ENCODE measurements around the gene SERINC1.

The SERINC1 gene

GRCh38 chr6:122452509-122452908 is 19.1 kb downstream of the SERINC1 start:
- TF ChIP-seq TAF1 (IDR thresholded peaks at IDR 0.05; ENCODE audit: low read depth): no peak
- TF ChIP-seq REST (IDR thresholded peaks at IDR 0.05; ENCODE audit: low read depth): no peak

GRCh38 chr6:122449069-122449468 is 22.5 kb downstream of the SERINC1 start:
- no peak for TF ChIP-seq EP300 (IDR thresholded peaks at IDR 0.05; ENCODE audit: borderline replicate concordance)
- no peak for TF ChIP-seq MAX (IDR thresholded peaks at IDR 0.05)
- no peak for TF ChIP-seq REST (IDR thresholded peaks at IDR 0.05; ENCODE audit: low read depth)
- no peak for TF ChIP-seq YY1 (IDR thresholded peaks at IDR 0.05; ENCODE audit: low read depth)
- TF ChIP-seq TEAD4 (IDR thresholded peaks at IDR 0.05): no peak
- no peak for TF ChIP-seq NFIC (IDR thresholded peaks at IDR 0.05)
- no peak for TF ChIP-seq RAD21 (IDR thresholded peaks at IDR 0.05; ENCODE audit: low read depth)
- TF ChIP-seq EGR1 (IDR thresholded peaks at IDR 0.05): no peak
- no peak for TF ChIP-seq CEBPB (IDR thresholded peaks at IDR 0.05)
- no peak for TF ChIP-seq FOXM1 (IDR thresholded peaks at IDR 0.05; ENCODE audit: borderline replicate concordance, low read depth)
- no peak for TF ChIP-seq USF1 (IDR thresholded peaks at IDR 0.05)
- no peak for TF ChIP-seq TAF1 (IDR thresholded peaks at IDR 0.05; ENCODE audit: low read depth)
- TF ChIP-seq TCF12 (IDR thresholded peaks at IDR 0.05; ENCODE audit: low read depth): no peak
- TF ChIP-seq CREB1 (IDR thresholded peaks at IDR 0.05; ENCODE audit: low read depth): no peak

GRCh38 chr6:122445274-122445673 is 26.3 kb downstream of the SERINC1 start:
- TF ChIP-seq RAD21 (IDR thresholded peaks at IDR 0.05; ENCODE audit: low read depth): no peak
- no peak for TF ChIP-seq YY1 (IDR thresholded peaks at IDR 0.05; ENCODE audit: low read depth)
- no peak for TF ChIP-seq ZBTB7A (IDR thresholded peaks at IDR 0.05; ENCODE audit: low read depth)
- TF ChIP-seq NFIC (IDR thresholded peaks at IDR 0.05): no peak
- no peak for TF ChIP-seq TCF12 (IDR thresholded peaks at IDR 0.05; ENCODE audit: low read depth)
- TF ChIP-seq MAX (IDR thresholded peaks at IDR 0.05): no peak
- no peak for TF ChIP-seq EP300 (IDR thresholded peaks at IDR 0.05; ENCODE audit: borderline replicate concordance)
- TF ChIP-seq USF1 (IDR thresholded peaks at IDR 0.05): no peak
- TF ChIP-seq FOXM1 (IDR thresholded peaks at IDR 0.05; ENCODE audit: borderline replicate concordance, low read depth): no peak
- no peak for TF ChIP-seq EGR1 (IDR thresholded peaks at IDR 0.05)
- TF ChIP-seq TEAD4 (IDR thresholded peaks at IDR 0.05): no peak
- no peak for TF ChIP-seq REST (IDR thresholded peaks at IDR 0.05; ENCODE audit: low read depth)
- TF ChIP-seq CEBPB (IDR thresholded peaks at IDR 0.05): no peak
- TF ChIP-seq TAF1 (IDR thresholded peaks at IDR 0.05; ENCODE audit: low read depth): no peak
- TF ChIP-seq CREB1 (IDR thresholded peaks at IDR 0.05; ENCODE audit: low read depth): no peak

GRCh38 chr6:122438975-122439374 is 32.6 kb downstream of the SERINC1 start:
- no peak for TF ChIP-seq NFIC (IDR thresholded peaks at IDR 0.05)
- TF ChIP-seq TAF1 (IDR thresholded peaks at IDR 0.05; ENCODE audit: low read depth): no peak
- no peak for TF ChIP-seq FOXM1 (IDR thresholded peaks at IDR 0.05; ENCODE audit: borderline replicate concordance, low read depth)
- TF ChIP-seq TEAD4 (IDR thresholded peaks at IDR 0.05): no peak
- TF ChIP-seq EGR1 (IDR thresholded peaks at IDR 0.05): no peak
- no peak for TF ChIP-seq EP300 (IDR thresholded peaks at IDR 0.05; ENCODE audit: borderline replicate concordance)
- TF ChIP-seq REST (IDR thresholded peaks at IDR 0.05; ENCODE audit: low read depth): no peak
- no peak for TF ChIP-seq YY1 (IDR thresholded peaks at IDR 0.05; ENCODE audit: low read depth)
- no peak for TF ChIP-seq TCF12 (IDR thresholded peaks at IDR 0.05; ENCODE audit: low read depth)
- no peak for TF ChIP-seq USF1 (IDR thresholded peaks at IDR 0.05)
- no peak for TF ChIP-seq CREB1 (IDR thresholded peaks at IDR 0.05; ENCODE audit: low read depth)

Measured in Ishikawa (cell line).